ENCODE results near the gene DLGAP5.

The DLGAP5 gene

GRCh38 chr14:55099756-55100155, 91.6 kb downstream of the DLGAP5 start:
- H3K4me3 ChIP-seq (replicated peaks in 1 of 2; ENCODE audit: low read depth in 2 of 2, low read length in 2 of 2) = no peak overlapping the region
- TF ChIP-seq CTCF (IDR thresholded peaks at IDR 0.05; ENCODE audit: low read depth, low read length) = no peak
- peak; percentile 34 to 88 for DNase-seq (ENCODE audit: low read depth in 2 of 2)

GRCh38 chr14:55098561-55098898, 92.9 kb downstream of the DLGAP5 start:
- H3K4me3 ChIP-seq (replicated peaks in 1 of 2; ENCODE audit: low read depth in 2 of 2, low read length in 2 of 2) = no peak overlapping the region
- no peak for TF ChIP-seq CTCF (IDR thresholded peaks at IDR 0.05; ENCODE audit: low read depth, low read length)
- no peak for DNase-seq (ENCODE audit: low read depth in 2 of 2)
